HEK293 (cell line): ENCODE data around the gene ROCK1.

Experiments used
- ZNF184 ChIP-seq: fragments of 450-650 bp; IDR thresholded peaks from 2 replicates; pipeline ENCODE4 v1.5.1; 2018; ENCODE audit warnings: missing biosample characterization, mild to moderate bottlenecking, missing genetic modification characterization
- TF ChIP-seq, protein P1 (sequence below): fragments of 450-650 bp; formaldehyde crosslinking; IDR thresholded peaks from 2 replicates; pipeline ENCODE4 v1.5.1; 2016; ENCODE audit warnings: missing biosample characterization, missing genetic modification characterization
- TF ChIP-seq, protein P2 (sequence below): fragments of 450-650 bp; formaldehyde crosslinking; IDR thresholded peaks from 2 replicates; pipeline ENCODE4 v1.5.1; 2017; ENCODE audit warnings: missing biosample characterization, missing genetic modification characterization

DNA sequence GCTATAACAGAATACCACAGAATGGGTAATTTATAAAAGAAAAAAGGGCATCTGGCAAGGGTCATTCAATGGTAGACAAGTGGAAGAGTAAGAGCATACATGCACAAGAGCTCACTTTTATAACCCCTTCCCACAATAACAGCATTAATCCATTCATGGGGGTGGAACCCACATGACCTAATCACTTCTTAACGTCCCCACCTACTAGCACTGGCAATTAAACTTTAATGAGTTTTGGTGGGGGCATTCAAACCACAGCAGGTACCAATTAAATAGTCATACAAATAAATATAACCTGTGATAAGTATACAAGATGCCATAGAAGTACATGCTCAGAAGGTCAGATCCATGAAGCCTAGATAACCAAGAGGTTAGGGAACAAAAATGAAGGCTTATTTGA, 48.6 kb downstream of the ROCK1 start:
- TF ChIP-seq, protein P1, sequence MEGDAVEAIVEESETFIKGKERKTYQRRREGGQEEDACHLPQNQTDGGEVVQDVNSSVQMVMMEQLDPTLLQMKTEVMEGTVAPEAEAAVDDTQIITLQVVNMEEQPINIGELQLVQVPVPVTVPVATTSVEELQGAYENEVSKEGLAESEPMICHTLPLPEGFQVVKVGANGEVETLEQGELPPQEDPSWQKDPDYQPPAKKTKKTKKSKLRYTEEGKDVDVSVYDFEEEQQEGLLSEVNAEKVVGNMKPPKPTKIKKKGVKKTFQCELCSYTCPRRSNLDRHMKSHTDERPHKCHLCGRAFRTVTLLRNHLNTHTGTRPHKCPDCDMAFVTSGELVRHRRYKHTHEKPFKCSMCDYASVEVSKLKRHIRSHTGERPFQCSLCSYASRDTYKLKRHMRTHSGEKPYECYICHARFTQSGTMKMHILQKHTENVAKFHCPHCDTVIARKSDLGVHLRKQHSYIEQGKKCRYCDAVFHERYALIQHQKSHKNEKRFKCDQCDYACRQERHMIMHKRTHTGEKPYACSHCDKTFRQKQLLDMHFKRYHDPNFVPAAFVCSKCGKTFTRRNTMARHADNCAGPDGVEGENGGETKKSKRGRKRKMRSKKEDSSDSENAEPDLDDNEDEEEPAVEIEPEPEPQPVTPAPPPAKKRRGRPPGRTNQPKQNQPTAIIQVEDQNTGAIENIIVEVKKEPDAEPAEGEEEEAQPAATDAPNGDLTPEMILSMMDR (tag by site-specific recombination) = no peak
- TF ChIP-seq, protein P2, sequence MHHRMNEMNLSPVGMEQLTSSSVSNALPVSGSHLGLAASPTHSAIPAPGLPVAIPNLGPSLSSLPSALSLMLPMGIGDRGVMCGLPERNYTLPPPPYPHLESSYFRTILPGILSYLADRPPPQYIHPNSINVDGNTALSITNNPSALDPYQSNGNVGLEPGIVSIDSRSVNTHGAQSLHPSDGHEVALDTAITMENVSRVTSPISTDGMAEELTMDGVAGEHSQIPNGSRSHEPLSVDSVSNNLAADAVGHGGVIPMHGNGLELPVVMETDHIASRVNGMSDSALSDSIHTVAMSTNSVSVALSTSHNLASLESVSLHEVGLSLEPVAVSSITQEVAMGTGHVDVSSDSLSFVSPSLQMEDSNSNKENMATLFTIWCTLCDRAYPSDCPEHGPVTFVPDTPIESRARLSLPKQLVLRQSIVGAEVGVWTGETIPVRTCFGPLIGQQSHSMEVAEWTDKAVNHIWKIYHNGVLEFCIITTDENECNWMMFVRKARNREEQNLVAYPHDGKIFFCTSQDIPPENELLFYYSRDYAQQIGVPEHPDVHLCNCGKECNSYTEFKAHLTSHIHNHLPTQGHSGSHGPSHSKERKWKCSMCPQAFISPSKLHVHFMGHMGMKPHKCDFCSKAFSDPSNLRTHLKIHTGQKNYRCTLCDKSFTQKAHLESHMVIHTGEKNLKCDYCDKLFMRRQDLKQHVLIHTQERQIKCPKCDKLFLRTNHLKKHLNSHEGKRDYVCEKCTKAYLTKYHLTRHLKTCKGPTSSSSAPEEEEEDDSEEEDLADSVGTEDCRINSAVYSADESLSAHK (tag by site-specific recombination) = no peak
- no peak for TF ChIP-seq ZNF184 (tag by site-specific recombination)
